MCF 10A (cell line): ENCODE results near the gene PEX7. TPM values are rescaled to one million over a fixed set of nuclear protein-coding genes. Genes with fewer than 3 reads are reported as not detected.
A peak's percentile ranks its signal among the peaks of the same experiment; 100 is the strongest.

ENCODE experiments used
- Bru-seq: library from RNA; stranded (reverse); fragments of 400-500 nt; gene quantifications from one replicate; lab custom pipeline; 2021; lab: Mats Ljungman, UMichigan
- BruChase-seq, 2 experiments: library from RNA; stranded (reverse); fragments of 400-500 nt; gene quantifications; one replicate each; lab custom pipeline; 2021; lab: Mats Ljungman, UMichigan
- BruUV-seq: library from RNA; stranded (reverse); fragments of 400-500 nt; replicated peaks from 2 replicates; lab custom pipeline; 2021; lab: Mats Ljungman, UMichigan
- CTCF ChIA-PET: fragments of 300-600 bp; sonication (Branson Sonifier 250); formaldehyde crosslinking; extraction: SDS; loops from one replicate; lab custom pipeline; 2021; ENCODE audit warnings: antibody characterized with exemption, inconsistent platforms; lab: Yijun Ruan, JAX
- POLR2A ChIA-PET: fragments of 300-600, 350-650 bp; sonication (Branson Sonifier 250); formaldehyde crosslinking; extraction: SDS; loops from one replicate; lab custom pipeline; 2020; ENCODE audit warnings: antibody characterized with exemption, inconsistent platforms; lab: Yijun Ruan, JAX
- DNase-seq: peaks from one replicate; pipeline ENCODE4 v3.0.0-alpha.2; 2018; ENCODE audit not compliant: unreplicated experiment
- H3K27ac Mint-ChIP-seq: one replicate; pipeline ENCODE4 v1.8.0; 2022; ENCODE audit warnings: mild to moderate bottlenecking, low read depth, mixed read lengths; ENCODE audit not compliant: unreplicated experiment
- H3K27me3 Mint-ChIP-seq: one replicate; pipeline ENCODE4 v1.8.0; 2022; ENCODE audit warnings: mixed read lengths; ENCODE audit not compliant: insufficient read depth, unreplicated experiment
- H3K36me3 Mint-ChIP-seq: one replicate; pipeline ENCODE4 v1.8.0; 2022; ENCODE audit warnings: mild to moderate bottlenecking, moderate library complexity, mixed read lengths; ENCODE audit not compliant: insufficient read depth, unreplicated experiment
- H3K4me1 Mint-ChIP-seq: one replicate; pipeline ENCODE4 v1.8.0; 2022; ENCODE audit warnings: mixed read lengths; ENCODE audit not compliant: insufficient read depth, unreplicated experiment
- H3K4me3 Mint-ChIP-seq: one replicate; pipeline ENCODE4 v1.8.0; 2022; ENCODE audit warnings: mild to moderate bottlenecking, moderate library complexity, mixed read lengths; ENCODE audit not compliant: unreplicated experiment
- H3K9me3 Mint-ChIP-seq: one replicate; pipeline ENCODE4 v1.8.0; 2022; ENCODE audit warnings: mixed read lengths; ENCODE audit not compliant: unreplicated experiment
- CTCF ChIP-seq: fragments of 200-600 bp; IDR thresholded peaks from one replicate; pipeline ENCODE4 v1.8.0; 2022; ENCODE audit warnings: antibody characterized with exemption, mild to moderate bottlenecking; ENCODE audit not compliant: unreplicated experiment
- intact Hi-C: fragments of 100-400 bp; cut with micrococcal nuclease; formaldehyde crosslinking; loops from 2 replicates; pipeline ENCODE4 v1.14.1; 2022
- long read RNA-seq: library from polyadenylated mRNA; stranded (forward); transcript quantifications from one replicate; pipeline ENCODE4 v2.0.0, GENCODE V29; 2022
- total RNA-seq: library from RNA; stranded (reverse); gene quantifications from 2 replicates; pipeline ENCODE4 v1.2.3, GENCODE V29; 2022

PEX7 gene
- total RNA-seq (6.0 and 8.2 TPM in 2 replicates), Bru-seq, nascent RNA (percentile 73 among the genes with signal in this experiment), BruChase-seq, experiment 1, labeled RNA remaining after a 6-hour chase (percentile 51 among the genes with signal in this experiment), BruChase-seq, experiment 2, labeled RNA remaining after a 2-hour chase (percentile 55 among the genes with signal in this experiment)
- long read RNA-seq, transcript PEX7-201 (10 exons, 1,464 nt), result major isoform, 11 of 19 reads
- long read RNA-seq, partial matches to known transcripts, result 0 of 19 reads
- long read RNA-seq, other reads (novel, unspliced or antisense), result 8 of 19 reads

GRCh38 chr6:136822376-136823127 is at the start of gene PEX7:
PEX7 (plus strand) TSS chr6:136822592; CDS start chr6:136822666, 74 bp downstream.
- Mint-ChIP-seq H3K4me3 (peak within 1 kb of the TSS; percentile 81), H3K27ac (peak within 1 kb of the TSS; percentile 86), H3K9me3 (no peaks in the 10 kb centered on the region), H3K4me1 (no peaks in the 10 kb centered on the region), H3K27me3 (no peaks in the 10 kb centered on the region), H3K36me3 (peaks cover 22% of the 10 kb centered on the region)
- TF ChIP-seq CTCF, result peak; percentile 36
- no TSS peak for BruUV-seq
- ChIA-PET POLR2A (interaction anchor here (0.6 to 2.1 kb wide), 16 partner anchors 9 to 1410 kb away, joined by 3 to 10 read pairs (median 4); partner anchors contain the start of gene MAP3K5), CTCF (interaction anchor here (0.8 to 2.4 kb wide), 8 partner anchors 28 to 220 kb away, joined by 3 to 10 read pairs (median 5); partner anchors contain the start of gene MAP3K5)
- intact Hi-C loops, result no loop called here
- DNase-seq, result peak; percentile 93

GRCh38 chr6:136772685-136773472 is 49.5 kb upstream of the PEX7 start:
- no peak overlapping the region for H3K4me3 Mint-ChIP-seq
- no TSS peak for BruUV-seq
- no peak overlapping the region for H3K27ac Mint-ChIP-seq
- H3K4me1 Mint-ChIP-seq, result peaks cover 23% of the 10 kb centered on the region
- no peak for DNase-seq
- no peaks in the 10 kb centered on the region for H3K9me3 Mint-ChIP-seq
- intact Hi-C loops, result no loop called here
- H3K27me3 Mint-ChIP-seq, result no peaks in the 10 kb centered on the region
- ChIA-PET POLR2A (interaction anchor here (0.9 to 5.2 kb wide), 4 partner anchors 11 to 104 kb away, joined by 3 to 60 read pairs (median 14); partner anchors contain the start of gene MAP3K5), CTCF (interaction anchor here (1.7 to 2.3 kb wide), 2 partner anchors 20 to 128 kb away, joined by 5 read pairs; partner anchors contain the start of gene MAP3K5)
- no peak for TF ChIP-seq CTCF
- H3K36me3 Mint-ChIP-seq, result peaks cover 6% of the 10 kb centered on the region

GRCh38 chr6:136773473-136773796 is 49.0 kb upstream of the PEX7 start:
- H3K27me3 Mint-ChIP-seq, result no peaks in the 10 kb centered on the region
- BruUV-seq, result no TSS peak
- no peak for DNase-seq
- no peaks in the 10 kb centered on the region for H3K9me3 Mint-ChIP-seq
- ChIA-PET POLR2A (interaction anchor here (0.8 to 5.2 kb wide), 6 partner anchors 10 to 104 kb away, joined by 3 to 60 read pairs (median 9); partner anchors contain the start of gene MAP3K5), CTCF (interaction anchor here (1.7 to 2.3 kb wide), 2 partner anchors 19 to 129 kb away, joined by 5 read pairs; partner anchors contain the start of gene MAP3K5)
- H3K27ac Mint-ChIP-seq, result peak overlapping the region; percentile 72
- TF ChIP-seq CTCF, result no peak
- intact Hi-C loops, result no loop called here
- H3K4me1 Mint-ChIP-seq, result peaks cover 21% of the 10 kb centered on the region
- peaks cover 6% of the 10 kb centered on the region for H3K36me3 Mint-ChIP-seq
- no peak overlapping the region for H3K4me3 Mint-ChIP-seq
